Vagina (tissue), 2 donors: Measurements from ENCODE around the gene CLCN6. TPM values are rescaled to one million over a fixed set of nuclear protein-coding genes. Genes with fewer than 3 reads are reported as not detected.

Experiments
- DNase-seq, 2 donors: peaks; one replicate each; pipeline ENCODE4 v3.0.0-alpha.2; 2017; ENCODE audit errors: extremely low spot score in 2 of 2
- H3K27ac ChIP-seq: fragments of 200-600 bp; sonication (generic); one replicate; pipeline ENCODE4 v1.5.1; 2019
- H3K27me3 ChIP-seq: fragments of 200-600 bp; sonication (generic); one replicate; pipeline ENCODE4 v1.5.1; 2019
- H3K36me3 ChIP-seq, 2 donors: fragments of 200-600 bp; sonication (generic); one replicate each; pipeline ENCODE4 v1.5.1; 2017 to 2019
- H3K4me1 ChIP-seq: fragments of 200-600 bp; sonication (generic); one replicate; pipeline ENCODE4 v1.5.1; 2019
- H3K4me3 ChIP-seq, 2 donors: fragments of 200-600 bp; sonication (generic); 1 replicate in 1 of 2; 2 replicates in 1 of 2; pipeline ENCODE4 v1.5.1; 2016 to 2019
- H3K9me3 ChIP-seq: fragments of 200-600 bp; sonication (generic); one replicate; pipeline ENCODE4 v1.5.1; 2019
- POLR2A ChIP-seq, 2 donors: fragments of 450-650 bp; IDR thresholded peaks; one replicate each; pipeline ENCODE4 v1.6.1; 2017; ENCODE audit warnings: antibody characterized with exemption in 2 of 2, mild to moderate bottlenecking in 2 of 2, moderate library complexity in 2 of 2
- POLR2AphosphoS5 ChIP-seq, 2 donors: sonication (generic); formaldehyde crosslinking; IDR thresholded peaks; one replicate each; pipeline ENCODE4 v1.9.0; 2017; ENCODE audit warnings: antibody characterized with exemption in 2 of 2, mild to moderate bottlenecking in 2 of 2, low read depth in 1 of 2; ENCODE audit not compliant: insufficient read depth in 1 of 2
- intact Hi-C: fragments of 100-400 bp; cut with DNase I; formaldehyde crosslinking; loops from one replicate; pipeline ENCODE4 v1.15.1; 2023
- total RNA-seq: library from RNA; depleted of rRNA; stranded (reverse); fragments of >200 nt; gene quantifications from one replicate; pipeline ENCODE4 v1.2.3, GENCODE V29; 2016
- TF ChIP-seq, protein P1 (sequence below), 3 experiments: fragments of 450-650 bp in 2 of 3; fragments of 200-600 bp in 1 of 3; sonication (generic) in 1 of 3; IDR thresholded peaks; one replicate each; pipeline ENCODE4 v1.5.1; 2017 to 2019; ENCODE audit warnings: antibody characterized with exemption in 3 of 3, mild to moderate bottlenecking in 2 of 3, moderate library complexity in 2 of 3

Gene CLCN6
- total RNA-seq, 1 donor from 2014 or later, result 19.2 TPM

GRCh38 chr1:11881749-11882441 is 75.9 kb downstream of the CLCN6 start:
- TF ChIP-seq POLR2AphosphoS5 (IDR thresholded peaks at IDR 0.05; ENCODE audit: insufficient read depth in 1 of 2, low read depth in 1 of 2) (no peak), POLR2A (IDR thresholded peaks at IDR 0.05) (no peak)
- TF ChIP-seq, protein P1, sequence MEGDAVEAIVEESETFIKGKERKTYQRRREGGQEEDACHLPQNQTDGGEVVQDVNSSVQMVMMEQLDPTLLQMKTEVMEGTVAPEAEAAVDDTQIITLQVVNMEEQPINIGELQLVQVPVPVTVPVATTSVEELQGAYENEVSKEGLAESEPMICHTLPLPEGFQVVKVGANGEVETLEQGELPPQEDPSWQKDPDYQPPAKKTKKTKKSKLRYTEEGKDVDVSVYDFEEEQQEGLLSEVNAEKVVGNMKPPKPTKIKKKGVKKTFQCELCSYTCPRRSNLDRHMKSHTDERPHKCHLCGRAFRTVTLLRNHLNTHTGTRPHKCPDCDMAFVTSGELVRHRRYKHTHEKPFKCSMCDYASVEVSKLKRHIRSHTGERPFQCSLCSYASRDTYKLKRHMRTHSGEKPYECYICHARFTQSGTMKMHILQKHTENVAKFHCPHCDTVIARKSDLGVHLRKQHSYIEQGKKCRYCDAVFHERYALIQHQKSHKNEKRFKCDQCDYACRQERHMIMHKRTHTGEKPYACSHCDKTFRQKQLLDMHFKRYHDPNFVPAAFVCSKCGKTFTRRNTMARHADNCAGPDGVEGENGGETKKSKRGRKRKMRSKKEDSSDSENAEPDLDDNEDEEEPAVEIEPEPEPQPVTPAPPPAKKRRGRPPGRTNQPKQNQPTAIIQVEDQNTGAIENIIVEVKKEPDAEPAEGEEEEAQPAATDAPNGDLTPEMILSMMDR (IDR thresholded peaks at IDR 0.05), result no peak
- no peaks in the 10 kb centered on the region for H3K36me3 ChIP-seq
- H3K27ac ChIP-seq, result no peak overlapping the region
- intact Hi-C loops, result no loop called here
- no peak for DNase-seq
- no peaks in the 10 kb centered on the region for H3K4me1 ChIP-seq
- no peaks in the 10 kb centered on the region for H3K9me3 ChIP-seq
- no peak overlapping the region for H3K4me3 ChIP-seq
- no peaks in the 10 kb centered on the region for H3K27me3 ChIP-seq

- intact Hi-C loops, result no loop called here
- Histone ChIP-seq H3K4me1 (no peaks in the 10 kb centered on the region), H3K9me3 (no peaks in the 10 kb centered on the region), H3K4me3 (no peak overlapping the region), H3K27ac (no peak overlapping the region), H3K36me3 (no peaks in the 10 kb centered on the region), H3K27me3 (no peaks in the 10 kb centered on the region)
- TF ChIP-seq, protein P1 (IDR thresholded peaks at IDR 0.05), result no peak
- TF ChIP-seq POLR2A (IDR thresholded peaks at IDR 0.05) (no peak), POLR2AphosphoS5 (IDR thresholded peaks at IDR 0.05; ENCODE audit: insufficient read depth in 1 of 2, low read depth in 1 of 2) (no peak)
- no peak for DNase-seq
Observed at GRCh38 chr1:11882814-11883538, 77.0 kb downstream of the CLCN6 start.

- H3K4me3 ChIP-seq, result no peak overlapping the region
- no peak overlapping the region for H3K27ac ChIP-seq
- H3K9me3 ChIP-seq, result no peaks in the 10 kb centered on the region
- no peaks in the 10 kb centered on the region for H3K4me1 ChIP-seq
- TF ChIP-seq, protein P1 (IDR thresholded peaks at IDR 0.05), result no peak
- TF ChIP-seq POLR2AphosphoS5 (IDR thresholded peaks at IDR 0.05; ENCODE audit: insufficient read depth in 1 of 2, low read depth in 1 of 2), result no peak
- no peak for TF ChIP-seq POLR2A (IDR thresholded peaks at IDR 0.05)
- intact Hi-C loops, result no loop called here
- no peaks in the 10 kb centered on the region for H3K27me3 ChIP-seq
- no peaks in the 10 kb centered on the region for H3K36me3 ChIP-seq
- DNase-seq, result no peak
Observed at GRCh38 chr1:11885916-11886315, 79.9 kb downstream of the CLCN6 start.

- Histone ChIP-seq H3K4me1 (no peaks in the 10 kb centered on the region), H3K27ac (no peak overlapping the region), H3K36me3 (no peaks in the 10 kb centered on the region), H3K27me3 (no peaks in the 10 kb centered on the region), H3K9me3 (no peaks in the 10 kb centered on the region), H3K4me3 (no peak overlapping the region)
- DNase-seq, result no peak
- intact Hi-C loops, result no loop called here
- TF ChIP-seq POLR2A (IDR thresholded peaks at IDR 0.05) (no peak), POLR2AphosphoS5 (IDR thresholded peaks at IDR 0.05; ENCODE audit: insufficient read depth in 1 of 2, low read depth in 1 of 2) (no peak)
- TF ChIP-seq, protein P1 (IDR thresholded peaks at IDR 0.05), result no peak
Observed at GRCh38 chr1:11886986-11887665, 81.1 kb downstream of the CLCN6 start.
